Peyer's patch (tissue), 4 donors: ENCODE results near the gene IRF2BP2. TPM values are rescaled to one million over a fixed set of nuclear protein-coding genes. Genes with fewer than 3 reads are reported as not detected.
A peak's percentile ranks its signal among the peaks of the same experiment; 100 is the strongest.
"Not testable (repeated sequence)": the region's sequence is repeated elsewhere in the genome, so short reads cannot be mapped to it uniquely, and the experiment has no call there.

Source experiments
- DNase-seq, 3 donors: peaks; one replicate each; pipeline ENCODE4 v3.0.0-alpha.2; 2017 to 2019
- H3K27ac ChIP-seq, 4 donors: fragments of 200-600 bp; sonication (generic); one replicate each; pipeline ENCODE4 v1.5.1; 2016 to 2019
- H3K27me3 ChIP-seq, 2 donors: fragments of 200-600 bp; sonication (generic); one replicate each; pipeline ENCODE4 v1.5.1; 2019
- H3K36me3 ChIP-seq, 3 donors: fragments of 200-600 bp; sonication (generic); one replicate each; pipeline ENCODE4 v1.5.1; 2016 to 2019
- H3K4me1 ChIP-seq, 4 donors: fragments of 200-600 bp; sonication (generic); one replicate each; pipeline ENCODE4 v1.5.1; 2016 to 2019
- H3K4me3 ChIP-seq, 4 donors: fragments of 200-600 bp; sonication (generic); 1 replicate in 3 of 4; 2 replicates in 1 of 4; pipeline ENCODE4 v1.5.1; 2016 to 2019; ENCODE audit warnings: mild to moderate bottlenecking in 1 of 4
- H3K9me3 ChIP-seq, 4 donors: fragments of 200-600 bp; sonication (generic); one replicate each; pipeline ENCODE4 v1.5.1; 2016 to 2019; ENCODE audit warnings: mild to moderate bottlenecking in 1 of 4
- CTCF ChIP-seq, 6 experiments: fragments of 450-650 bp in 4 of 6; fragments of 200-600 bp in 2 of 6; sonication (generic) in 1 of 6; IDR thresholded peaks; one replicate each; pipeline ENCODE4 v1.5.1; 2017 to 2019; ENCODE audit warnings: antibody characterized with exemption in 6 of 6, mild to moderate bottlenecking in 3 of 6, moderate library complexity in 1 of 6
- POLR2A ChIP-seq, 2 donors: fragments of 450-650 bp; IDR thresholded peaks; one replicate each; pipeline ENCODE4 v1.5.1; 2017; ENCODE audit warnings: antibody characterized with exemption in 2 of 2, mild to moderate bottlenecking in 2 of 2, moderate library complexity in 2 of 2
- total RNA-seq, 4 donors: library from RNA; depleted of rRNA; stranded (reverse); fragments of >200 nt; gene quantifications; one replicate each; pipeline ENCODE4 v1.1.0, GENCODE V29; 2016

Gene IRF2BP2
- total RNA-seq, 4 donors from 2014 or later: 73.4 to 99.6 (median 86.5) TPM

GRCh38 chr1:234597894-234598293, 12.1 kb downstream of the IRF2BP2 start:
- no peaks in the 10 kb centered on the region for H3K9me3 ChIP-seq
- peaks cover 0 to 38% (median 21%) of the 10 kb centered on the region in 4 donors for H3K4me1 ChIP-seq
- peak in 2 of 3 donors; percentile 66 to 86 for DNase-seq
- H3K27ac ChIP-seq: peak overlapping the region in 1 of 4 donors; percentile 100
- no peaks in the 10 kb centered on the region for H3K27me3 ChIP-seq
- no peak overlapping the region for H3K4me3 ChIP-seq
- peak; percentile 46 to 81 (median 71) for TF ChIP-seq CTCF (IDR thresholded peaks at IDR 0.05)
- TF ChIP-seq POLR2A (IDR thresholded peaks at IDR 0.05): no peak
- no peaks in the 10 kb centered on the region for H3K36me3 ChIP-seq

- Histone ChIP-seq H3K27me3 (no peaks in the 10 kb centered on the region), H3K4me1 (peaks cover 0 to 20% (median 9%) of the 10 kb centered on the region in 4 donors), H3K9me3 (no peaks in the 10 kb centered on the region), H3K4me3 (no peak overlapping the region), H3K27ac (no peak overlapping the region), H3K36me3 (no peaks in the 10 kb centered on the region)
- DNase-seq: no peak
- TF ChIP-seq POLR2A (IDR thresholded peaks at IDR 0.05) (no peak), CTCF (IDR thresholded peaks at IDR 0.05) (no peak)
Observed at GRCh38 chr1:234595899-234596298, 14.1 kb downstream of the IRF2BP2 start.

- not testable (repeated sequence) for H3K9me3 ChIP-seq, H3K36me3 ChIP-seq, H3K27ac ChIP-seq, DNase-seq, H3K27me3 ChIP-seq, H3K4me3 ChIP-seq
- peaks cover 0 to 16% (median 6%) of the 10 kb centered on the region in 4 donors for H3K4me1 ChIP-seq
Observed at GRCh38 chr1:234594575-234594974, 15.4 kb downstream of the IRF2BP2 start.

- H3K36me3 ChIP-seq: no peaks in the 10 kb centered on the region
- no peak for DNase-seq
- H3K27ac ChIP-seq: no peak overlapping the region
- H3K9me3 ChIP-seq: no peaks in the 10 kb centered on the region
- no peaks in the 10 kb centered on the region for H3K27me3 ChIP-seq
- TF ChIP-seq CTCF (IDR thresholded peaks at IDR 0.05): no peak
- TF ChIP-seq POLR2A (IDR thresholded peaks at IDR 0.05): no peak
- H3K4me1 ChIP-seq: peaks cover 0 to 10% (median 5%) of the 10 kb centered on the region in 4 donors
- H3K4me3 ChIP-seq: no peak overlapping the region
Observed at GRCh38 chr1:234593771-234594504, 16.0 kb downstream of the IRF2BP2 start.

GRCh38 chr1:234593109-234593508, 16.9 kb downstream of the IRF2BP2 start:
- Histone ChIP-seq H3K4me1 (peaks cover 0 to 2% (median 0%) of the 10 kb centered on the region in 4 donors), H3K27ac (no peak overlapping the region), H3K27me3 (no peaks in the 10 kb centered on the region), H3K4me3 (no peak overlapping the region), H3K9me3 (no peaks in the 10 kb centered on the region), H3K36me3 (no peaks in the 10 kb centered on the region)
- DNase-seq: no peak
- TF ChIP-seq POLR2A (IDR thresholded peaks at IDR 0.05) (no peak), CTCF (IDR thresholded peaks at IDR 0.05) (no peak)

- no peak overlapping the region for H3K4me3 ChIP-seq
- TF ChIP-seq CTCF (IDR thresholded peaks at IDR 0.05): no peak
- no peak for TF ChIP-seq POLR2A (IDR thresholded peaks at IDR 0.05)
- H3K27me3 ChIP-seq: no peaks in the 10 kb centered on the region
- H3K27ac ChIP-seq: no peak overlapping the region
- no peak for DNase-seq
- no peaks in the 10 kb centered on the region for H3K4me1 ChIP-seq
- no peaks in the 10 kb centered on the region for H3K36me3 ChIP-seq
- no peaks in the 10 kb centered on the region for H3K9me3 ChIP-seq
Observed at GRCh38 chr1:234592240-234592639, 17.7 kb downstream of the IRF2BP2 start.
